Cardiac muscle cell (in vitro differentiated cells and primary cell): Measurements from ENCODE around the gene CYTH1. TPM values are rescaled to one million over a fixed set of nuclear protein-coding genes. Genes with fewer than 3 reads are reported as not detected.

Experiments used
- DNase-seq, 2 donors: peaks; one replicate each; pipeline versions ENCODE4 v3.0.0 to v3.0.0-alpha.2; 2010 to 2017; ENCODE audit warnings: low read depth in 1 of 2, low spot score in 1 of 2
- H3K27ac ChIP-seq: fragments of 200-600 bp; sonication (generic); 2 replicates; pipeline ENCODE4 v1.5.1; 2016
- H3K27me3 ChIP-seq: fragments of 200-600 bp; sonication (generic); 2 replicates; pipeline ENCODE4 v1.6.0; 2016; ENCODE audit warnings: control low read depth
- H3K36me3 ChIP-seq: fragments of 200-600 bp; sonication (generic); 2 replicates; pipeline ENCODE4 v1.5.1; 2016; ENCODE audit warnings: control low read depth
- H3K4me1 ChIP-seq: fragments of 200-600 bp; sonication (generic); 2 replicates; pipeline ENCODE4 v1.8.1; 2017; ENCODE audit warnings: low read depth, mild to moderate bottlenecking, mixed run types
- H3K4me3 ChIP-seq: fragments of 200-600 bp; sonication (generic); 2 replicates; pipeline ENCODE4 v1.5.1; 2016; ENCODE audit warnings: mild to moderate bottlenecking
- H3K9me3 ChIP-seq: fragments of 200-600 bp; sonication (generic); 2 replicates; pipeline ENCODE4 v1.5.1; 2017; ENCODE audit warnings: low read depth, mild to moderate bottlenecking, control low read depth
- CTCF ChIP-seq: IDR thresholded peaks from 2 replicates; pipeline ENCODE4 v1.5.1; 2012; ENCODE audit warnings: low read depth, mild to moderate bottlenecking, low read length
- polyA plus RNA-seq: library from polyadenylated mRNA; unstranded; fragments of >200 nt; fragmentation: Nextera tagmentation; extraction: Ambion mirVana; gene quantifications from 2 replicates; pipeline ENCODE4 v1.2.1, GENCODE V29; 2016
- total RNA-seq: library from RNA; depleted of rRNA; stranded (reverse); fragments of >200 nt; gene quantifications from 2 replicates; pipeline ENCODE4 v1.2.3, GENCODE V29; 2016

CYTH1 gene
- total and polyA plus RNA-seq, 2 experiments from 2014 or later, result 21.9 to 39.6 TPM

- Histone ChIP-seq H3K9me3 (no peaks in the 10 kb centered on the region), H3K27ac (no peak overlapping the region), H3K4me3 (no peak overlapping the region), H3K27me3 (no peaks in the 10 kb centered on the region), H3K36me3 (peaks cover 8% of the 10 kb centered on the region), H3K4me1 (peaks cover 9% of the 10 kb centered on the region)
- DNase-seq, result no peak
- TF ChIP-seq CTCF, result no peak
Observed at GRCh38 chr17:78670850-78671725, 111.0 kb downstream of the CYTH1 start.

- no peak for TF ChIP-seq CTCF
- Histone ChIP-seq H3K36me3 (no peaks in the 10 kb centered on the region), H3K4me1 (peaks cover 15% of the 10 kb centered on the region), H3K9me3 (no peaks in the 10 kb centered on the region), H3K27ac (no peak overlapping the region), H3K27me3 (no peaks in the 10 kb centered on the region), H3K4me3 (no peak overlapping the region)
- DNase-seq, result no peak
Observed at GRCh38 chr17:78669975-78670518, 112.0 kb downstream of the CYTH1 start.

DNA sequence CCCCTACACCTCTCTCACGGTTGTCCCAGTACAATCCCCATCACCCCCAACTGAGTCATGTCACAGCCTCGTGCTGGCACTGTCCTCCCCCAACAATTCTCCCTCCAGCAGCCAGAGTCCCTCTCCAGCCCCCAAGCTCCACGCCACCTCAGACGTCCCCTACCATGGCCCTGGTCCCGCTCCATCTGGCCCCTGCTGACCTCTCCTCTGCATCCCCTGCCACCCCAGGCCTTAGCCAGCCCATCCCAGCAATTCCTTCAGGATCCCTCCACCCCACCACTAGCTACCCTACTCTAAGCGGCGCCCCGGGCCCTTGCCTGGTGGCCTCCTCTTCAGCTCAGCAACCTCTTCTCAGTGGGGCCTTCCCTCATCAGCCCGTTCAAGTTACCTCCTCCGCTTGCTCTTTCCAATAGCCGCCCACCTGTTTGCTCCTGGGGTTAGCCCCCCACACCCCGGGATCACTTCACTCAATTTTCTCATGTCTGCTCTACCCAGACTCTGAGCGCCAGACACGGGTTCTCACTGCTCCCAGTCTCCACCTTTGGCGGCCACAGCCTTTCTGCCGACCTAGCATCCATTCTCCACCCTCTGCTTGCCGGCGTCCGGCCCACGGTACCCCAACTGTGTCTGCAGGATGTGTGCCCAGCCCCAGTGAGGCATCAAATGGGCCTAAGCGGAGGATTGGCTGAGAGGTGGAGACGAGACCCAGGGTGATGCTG lies 112.7 kb downstream of the CYTH1 start:
- Histone ChIP-seq H3K4me3 (no peak overlapping the region), H3K27me3 (no peaks in the 10 kb centered on the region), H3K27ac (no peak overlapping the region), H3K36me3 (no peaks in the 10 kb centered on the region), H3K9me3 (no peaks in the 10 kb centered on the region), H3K4me1 (peaks cover 15% of the 10 kb centered on the region)
- no peak for DNase-seq
- no peak for TF ChIP-seq CTCF

- no peaks in the 10 kb centered on the region for H3K36me3 ChIP-seq
- H3K4me1 ChIP-seq, result peaks cover 15% of the 10 kb centered on the region
- no peaks in the 10 kb centered on the region for H3K27me3 ChIP-seq
- H3K9me3 ChIP-seq, result no peaks in the 10 kb centered on the region
- no peak overlapping the region for H3K4me3 ChIP-seq
- no peak for TF ChIP-seq CTCF
- no peak overlapping the region for H3K27ac ChIP-seq
- no peak for DNase-seq
Observed at GRCh38 chr17:78668847-78669246, 113.2 kb downstream of the CYTH1 start.

- no peaks in the 10 kb centered on the region for H3K9me3 ChIP-seq
- H3K4me3 ChIP-seq, result no peak overlapping the region
- DNase-seq, result no peak
- H3K36me3 ChIP-seq, result no peaks in the 10 kb centered on the region
- peaks cover 15% of the 10 kb centered on the region for H3K4me1 ChIP-seq
- H3K27me3 ChIP-seq, result no peaks in the 10 kb centered on the region
- H3K27ac ChIP-seq, result no peak overlapping the region
- no peak for TF ChIP-seq CTCF
Observed at GRCh38 chr17:78667741-78668640, 114.1 kb downstream of the CYTH1 start.
